22Rv1 (cell line): ENCODE data around the gene METTL25.
A peak's percentile ranks its signal among the peaks of the same experiment; 100 is the strongest.

Source experiments
- H3K27ac ChIP-seq: fragments of 450-650 bp; 2 replicates; pipeline ENCODE4 v1.5.1; 2017
- CTCF ChIP-seq: fragments of 450-650 bp; IDR thresholded peaks from 2 replicates; pipeline ENCODE4 v1.5.1; 2017; ENCODE audit warnings: mild to moderate bottlenecking
- ZFX ChIP-seq: fragments of 450-650 bp; IDR thresholded peaks from 2 replicates; pipeline ENCODE4 v1.6.1; 2017; ENCODE audit warnings: antibody characterized with exemption, borderline replicate concordance

Gene METTL25

DNA sequence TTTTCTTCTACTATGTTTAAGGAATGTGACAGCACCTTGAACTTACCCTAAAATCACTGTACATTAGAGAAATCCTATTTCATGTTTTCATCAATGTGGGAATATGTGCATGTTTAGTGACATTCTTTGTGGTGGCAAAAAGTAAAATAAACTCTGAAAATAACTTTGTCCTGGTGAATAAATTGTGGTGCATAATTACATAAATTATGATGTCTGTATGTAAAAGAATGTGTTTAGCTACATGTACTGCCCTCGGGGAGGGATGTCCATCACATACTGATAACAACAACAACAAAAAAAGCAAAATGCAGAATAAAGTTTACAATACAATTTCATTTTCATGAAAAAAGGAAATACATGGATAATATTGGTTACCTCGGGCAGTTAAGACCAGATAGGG, 157.3 kb downstream of the METTL25 start:
- TF ChIP-seq CTCF (no peak), ZFX (no peak)
- no peak overlapping the region for H3K27ac ChIP-seq

DNA sequence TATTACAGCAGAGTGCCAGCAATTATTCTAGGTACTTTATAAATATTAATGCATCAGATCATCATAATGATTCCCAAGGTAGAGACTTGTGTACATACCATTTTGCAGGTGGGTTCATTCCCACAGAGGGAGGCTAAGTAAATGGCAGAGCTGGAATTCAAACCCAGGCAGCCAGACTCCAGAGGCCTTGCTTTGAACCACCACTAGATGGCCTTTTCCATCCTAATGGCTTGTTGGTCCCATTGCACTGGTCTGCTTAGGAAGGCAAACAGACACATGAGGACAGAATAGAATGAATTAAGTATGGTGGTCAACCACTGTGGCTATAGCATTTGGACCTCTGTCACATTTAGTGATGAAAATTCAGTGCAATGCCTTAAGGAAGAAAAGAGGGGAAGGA, 158.7 kb downstream of the METTL25 start:
- TF ChIP-seq CTCF (peak; percentile 87), ZFX (no peak)
- H3K27ac ChIP-seq = no peak overlapping the region

GRCh38 chr12:82517808-82518207, 159.5 kb downstream of the METTL25 start:
- no peak overlapping the region for H3K27ac ChIP-seq
- TF ChIP-seq CTCF (no peak), ZFX (no peak)

DNA sequence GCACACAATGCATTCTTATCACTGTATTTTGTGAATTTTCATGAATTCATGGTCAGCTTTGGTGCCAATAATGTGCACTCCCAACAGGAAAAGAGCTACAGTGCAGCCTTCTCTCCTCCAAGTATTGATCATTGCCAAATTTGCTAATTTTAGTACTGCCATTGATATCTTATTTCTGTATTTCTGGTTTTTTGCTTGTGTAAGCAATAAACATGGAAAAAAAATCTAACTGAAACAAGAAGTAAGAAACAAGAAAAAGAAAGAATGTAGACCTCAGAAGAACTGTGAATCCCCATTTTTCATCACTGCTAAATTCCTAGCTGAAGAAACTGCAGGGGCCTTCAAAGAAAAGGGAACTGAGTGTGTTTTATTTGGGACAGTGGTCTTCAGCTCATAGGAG, 161.2 kb downstream of the METTL25 start:
- TF ChIP-seq ZFX = no peak
- TF ChIP-seq CTCF = no peak
- no peak overlapping the region for H3K27ac ChIP-seq

DNA sequence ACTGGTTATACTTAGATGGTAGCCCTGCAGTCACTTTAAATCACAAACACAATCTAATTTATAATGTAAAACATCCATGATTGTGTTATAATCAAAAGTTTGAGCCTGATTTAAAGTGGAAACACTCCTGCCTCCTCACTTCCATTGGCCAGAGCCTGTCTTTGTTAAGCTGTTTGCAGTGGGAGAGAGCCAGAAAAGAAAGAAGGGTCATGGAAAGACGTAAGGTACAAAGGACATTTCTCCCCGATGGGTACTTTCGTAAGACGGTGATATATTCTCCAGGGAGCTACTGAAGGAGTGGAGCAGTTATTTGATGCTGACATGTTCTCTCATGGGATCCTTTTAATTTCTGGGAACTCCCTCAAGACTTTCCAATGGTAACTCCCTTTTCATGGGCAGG, 164.0 kb downstream of the METTL25 start:
- TF ChIP-seq CTCF = no peak
- TF ChIP-seq ZFX = no peak
- no peak overlapping the region for H3K27ac ChIP-seq

DNA sequence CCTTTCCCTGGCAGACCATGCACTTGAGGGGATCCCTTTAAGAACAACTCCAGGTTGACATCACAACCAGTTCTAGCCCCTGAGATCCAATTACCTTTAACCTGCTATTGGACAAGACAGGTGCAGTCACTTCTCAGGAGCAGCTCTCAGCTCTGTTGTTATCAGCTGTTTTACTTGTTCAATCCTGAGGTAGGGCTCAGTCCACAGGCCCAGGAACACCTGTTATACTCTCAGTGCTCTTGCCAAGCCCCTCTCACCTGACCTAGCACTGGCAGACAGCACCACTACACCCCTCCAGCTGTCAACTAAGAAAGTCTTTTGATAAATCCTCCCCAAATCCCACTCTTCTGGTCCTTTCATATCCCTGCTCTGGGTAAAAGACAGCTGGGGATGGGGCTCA, 164.4 kb downstream of the METTL25 start:
- no peak overlapping the region for H3K27ac ChIP-seq
- TF ChIP-seq CTCF (no peak), ZFX (no peak)

- TF ChIP-seq CTCF (no peak), ZFX (no peak)
- H3K27ac ChIP-seq = peak overlapping the region; percentile 53
These were observed 165.7 kb downstream of the METTL25 start for GRCh38 chr12:82523996-82524395.
